T-helper 1 cell (primary cell): ENCODE measurements around the gene BRICD5.

Experiments used
- DNase-seq, 5 donors: peaks; one replicate each; pipeline ENCODE4 v3.0.0-alpha.2; 2012 to 2020

The BRICD5 gene

DNA sequence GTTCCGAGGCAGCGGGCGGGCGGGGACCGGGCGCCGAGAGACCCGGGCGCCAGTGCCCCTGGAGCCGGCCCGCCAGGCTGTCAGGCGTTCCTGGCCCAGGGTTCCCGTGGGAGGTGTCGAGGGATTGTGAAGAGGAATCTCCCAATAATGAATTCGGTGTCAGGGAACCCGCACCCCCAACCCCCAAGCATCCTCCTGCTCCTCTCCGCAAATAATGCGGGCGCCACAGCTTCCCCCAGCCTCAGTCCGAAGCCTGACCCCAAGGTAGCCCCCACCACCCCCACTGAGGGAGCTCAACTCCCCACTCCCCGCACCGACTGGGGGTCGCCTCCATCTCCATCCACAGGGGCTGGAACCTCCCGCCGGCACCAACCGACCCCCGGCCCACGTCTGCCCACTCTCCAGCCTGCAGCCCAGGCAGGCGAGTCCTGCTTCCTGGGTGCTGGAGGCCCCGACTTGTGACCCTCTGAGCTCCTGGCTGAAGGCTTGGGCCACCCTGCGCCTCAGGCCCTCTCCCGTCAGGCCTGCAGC is 13.6 kb downstream of the BRICD5 start:
- no peak for DNase-seq

DNA sequence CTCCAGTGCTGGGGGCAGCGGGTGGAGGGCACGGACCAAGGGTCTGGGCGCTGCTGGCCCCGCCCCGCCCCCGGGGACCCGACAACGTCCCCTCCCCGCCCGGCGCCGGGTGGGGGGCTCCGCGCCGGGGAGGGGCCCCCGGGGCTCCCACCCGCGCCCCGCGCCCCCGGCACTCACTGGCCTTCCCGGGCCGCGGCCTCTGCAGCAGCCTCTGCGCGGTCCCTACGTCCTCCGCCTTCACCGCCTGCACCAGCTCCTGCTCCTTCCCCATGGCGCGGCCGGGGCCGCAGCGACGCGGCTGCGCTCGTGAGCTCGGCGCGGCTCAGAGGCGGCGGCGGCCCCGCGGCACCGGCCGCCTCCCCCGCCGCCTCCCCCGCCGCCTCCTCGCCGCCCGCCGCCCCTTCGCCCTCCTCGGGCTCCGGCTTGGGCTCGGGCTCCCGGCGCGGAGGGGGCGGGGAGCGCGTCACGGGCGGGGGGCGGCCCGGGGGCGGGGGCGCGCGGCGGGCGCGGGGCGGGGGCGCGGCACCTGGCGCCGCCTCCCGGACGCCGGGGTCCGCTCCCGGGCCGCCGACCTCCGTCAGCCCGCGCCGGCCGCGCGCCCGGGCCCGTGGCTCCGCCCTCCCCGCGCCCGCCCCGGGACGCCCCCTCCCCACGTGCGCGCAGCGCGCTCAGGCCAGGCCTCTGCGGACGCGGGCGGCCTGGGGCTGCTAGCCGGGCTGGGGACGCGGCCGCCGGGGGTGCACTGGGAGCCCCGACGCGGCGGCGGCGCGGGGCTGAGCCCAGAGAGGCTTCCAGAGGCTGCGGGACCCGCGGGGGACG is 14.3 kb downstream of the BRICD5 start, which contains the start of gene CASKIN1:
Gene CASKIN1 (minus strand): TSS at position 444 of the 819 bp plus-strand sequence. CDS start 173 bp downstream, at position 271.
- DNase-seq, result no peak

DNA sequence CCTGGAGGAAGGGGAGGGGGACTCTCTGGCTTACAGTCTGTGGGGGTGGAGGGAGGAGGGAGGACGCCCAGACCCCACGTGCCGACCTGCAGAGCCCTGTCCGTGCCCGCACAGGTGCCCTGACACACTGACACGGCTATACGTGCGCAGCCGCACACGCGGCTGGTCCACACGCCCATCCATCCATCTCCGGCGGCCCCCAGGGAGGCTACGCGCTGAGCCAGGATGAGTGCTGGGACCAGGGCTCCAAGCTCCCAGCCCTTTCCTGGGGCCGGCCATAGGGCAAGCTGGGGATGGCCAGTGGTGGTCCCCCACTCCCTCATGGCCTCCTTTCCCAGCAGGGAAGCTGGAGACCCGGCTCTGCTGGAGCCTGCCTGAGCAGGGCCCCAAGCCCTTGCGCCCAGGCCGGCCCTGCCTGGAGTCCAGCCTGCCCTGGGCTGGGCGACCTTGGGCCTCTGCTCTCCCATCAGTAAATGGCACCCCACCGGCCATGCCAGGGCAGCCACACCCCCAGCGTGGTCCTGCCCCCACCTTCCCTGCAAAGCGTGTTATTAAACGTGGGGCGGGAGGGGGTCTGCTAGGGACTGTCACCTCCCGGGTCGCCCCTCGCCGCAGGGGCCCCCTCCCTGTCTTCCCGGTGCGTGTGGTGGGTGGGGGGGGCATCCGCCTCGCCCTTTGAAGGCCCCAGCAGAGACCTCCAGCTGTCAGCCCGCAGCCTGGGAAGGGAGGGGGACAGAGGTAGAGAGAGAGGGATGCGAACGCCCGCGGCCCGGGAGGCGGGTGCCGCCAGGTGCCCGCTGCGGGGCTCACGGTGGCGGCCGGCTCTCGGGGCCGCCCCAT is 15.1 kb downstream of the BRICD5 start:
- no peak for DNase-seq

DNA sequence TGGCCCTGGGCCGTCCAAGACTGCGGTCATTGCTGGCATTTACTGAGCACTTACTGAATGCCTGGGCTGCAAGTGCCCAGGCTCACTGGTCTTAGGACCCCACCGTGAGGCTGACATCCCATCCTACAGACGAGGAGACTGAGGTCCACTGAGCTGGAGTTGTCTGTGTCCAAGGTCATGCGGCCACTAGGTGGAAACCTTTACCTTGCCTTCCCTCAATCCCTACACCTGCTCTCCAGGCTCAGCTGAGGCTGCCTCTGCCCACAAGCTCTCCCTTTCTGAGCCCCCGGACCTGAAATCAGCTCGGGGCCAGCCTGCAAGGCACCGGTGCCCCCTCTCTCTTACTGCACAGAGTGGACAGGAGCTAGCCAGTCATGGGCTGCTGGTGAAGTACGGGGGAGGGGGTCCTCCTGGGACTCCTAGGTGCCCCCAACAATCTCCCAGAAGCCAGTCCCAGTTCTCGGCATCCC is 15.8 kb downstream of the BRICD5 start:
- peak in 3 of 5 donors; percentile 39 to 64 (median 45) for DNase-seq

DNA sequence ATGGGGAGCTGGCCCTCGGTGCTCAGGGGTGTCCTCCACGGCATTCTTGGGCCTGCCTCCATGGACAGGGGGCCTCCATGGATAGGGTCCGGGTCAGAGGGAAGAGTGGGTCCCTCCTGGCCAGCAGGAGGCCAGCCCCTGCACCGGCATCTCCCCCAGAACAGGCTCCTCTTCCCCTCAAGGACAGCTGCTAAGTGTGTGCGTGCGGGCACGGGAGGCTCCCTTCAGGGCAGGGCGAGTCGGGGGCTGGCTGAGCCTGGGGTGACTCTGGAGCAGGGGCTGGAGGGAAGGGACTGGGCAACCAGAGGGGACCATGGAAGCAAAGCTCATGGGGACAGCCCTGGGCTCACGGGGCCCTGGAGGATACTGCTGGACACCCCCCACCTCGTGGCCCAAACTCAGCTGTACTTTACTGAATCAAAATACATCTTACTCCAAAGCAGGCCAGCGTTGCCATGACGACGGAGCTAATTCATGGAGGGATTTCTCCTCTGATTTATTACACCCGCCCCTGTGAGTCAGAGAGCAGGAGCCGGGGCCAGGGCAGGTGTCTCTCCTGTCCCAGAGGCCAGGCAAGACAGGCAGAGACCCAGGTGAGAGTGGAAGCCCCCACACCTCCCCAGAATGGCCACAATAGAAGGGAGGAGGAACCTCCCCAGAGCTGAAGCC is 16.4 kb downstream of the BRICD5 start:
- DNase-seq, result no peak

DNA sequence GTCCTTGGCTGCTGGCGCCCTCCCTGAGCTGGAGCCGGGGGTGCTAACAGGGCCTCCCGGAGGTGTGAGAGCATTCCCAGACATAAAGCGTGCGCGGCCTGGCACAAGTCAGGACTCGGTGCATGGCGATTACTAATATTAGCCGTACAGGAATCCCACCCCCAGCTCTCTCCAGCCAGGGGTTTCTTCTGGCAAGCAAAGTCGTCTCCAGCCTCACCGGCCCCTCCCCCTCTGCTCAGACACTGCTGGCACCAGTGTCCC is 19.3 kb downstream of the BRICD5 start:
- no peak for DNase-seq

DNA sequence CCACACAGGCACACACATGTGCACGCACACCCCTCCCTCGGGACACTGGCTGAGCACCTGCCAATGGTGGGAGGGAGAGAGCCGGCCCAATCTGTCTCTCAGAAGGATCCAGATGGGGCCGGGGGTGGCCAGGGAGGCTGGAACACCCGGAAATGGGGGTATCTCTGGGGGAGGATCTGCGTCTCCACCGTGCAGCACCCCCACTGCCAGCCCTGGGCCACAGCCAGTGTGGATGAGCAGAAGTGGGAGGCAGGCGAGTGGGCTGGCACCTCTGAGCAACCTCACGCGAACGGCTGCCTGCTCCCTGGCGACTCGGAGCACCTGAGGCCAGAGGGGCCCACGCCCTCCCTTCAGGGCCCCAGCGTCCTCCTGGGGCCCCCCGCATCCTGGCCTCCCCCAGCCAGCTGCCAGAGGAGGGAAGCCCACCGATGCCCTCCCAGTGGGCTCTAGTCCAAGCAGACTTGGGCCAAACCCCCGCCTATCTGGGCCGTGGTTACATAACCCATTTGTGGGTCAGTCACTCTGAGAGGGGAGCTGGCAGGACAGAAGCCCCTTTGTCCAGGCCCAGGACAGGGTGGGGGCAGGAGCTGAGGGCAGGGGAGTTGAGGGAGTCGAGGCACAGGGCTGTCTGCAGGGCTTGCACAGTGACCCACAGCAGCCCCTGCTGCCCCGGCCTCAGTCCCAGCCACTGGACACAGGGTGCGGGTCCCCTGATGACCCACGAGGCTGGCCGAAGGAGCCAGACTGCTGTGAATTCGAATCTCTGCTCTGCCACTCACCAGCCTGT is 19.8 kb downstream of the BRICD5 start:
- DNase-seq, result no peak

DNA sequence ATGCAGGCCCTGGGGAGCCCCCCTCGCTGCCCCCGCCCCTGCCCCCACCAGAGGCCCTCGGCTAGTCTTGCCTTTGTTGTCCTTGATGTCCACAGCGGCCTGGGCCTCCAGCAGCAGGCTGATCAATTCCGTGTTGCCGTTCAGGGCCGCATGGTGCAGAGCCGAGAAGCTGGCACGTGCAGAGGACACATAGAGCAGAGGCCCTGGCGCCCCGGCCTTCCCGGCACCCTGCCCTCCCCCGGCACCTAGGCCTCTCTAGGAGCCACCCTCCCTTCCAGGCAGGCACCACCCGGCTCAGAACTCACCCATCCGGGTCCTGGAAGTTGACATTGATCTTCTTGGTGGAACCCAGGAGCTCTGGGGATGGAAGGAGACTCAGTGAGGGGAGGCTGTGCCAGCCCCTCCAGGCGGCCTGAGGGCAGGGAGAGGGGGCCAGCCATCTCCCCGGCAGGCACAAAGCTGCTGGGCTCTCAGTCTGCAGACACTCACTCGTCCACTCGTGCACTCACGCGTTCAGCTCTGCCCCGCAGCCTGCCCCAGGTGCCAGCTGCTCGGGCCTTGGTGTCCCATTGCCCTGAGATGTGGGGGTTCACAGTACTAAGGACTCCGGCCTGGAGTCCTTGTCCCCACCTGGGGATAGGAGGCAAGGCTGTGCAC is 20.5 kb downstream of the BRICD5 start:
- no peak for DNase-seq

DNA sequence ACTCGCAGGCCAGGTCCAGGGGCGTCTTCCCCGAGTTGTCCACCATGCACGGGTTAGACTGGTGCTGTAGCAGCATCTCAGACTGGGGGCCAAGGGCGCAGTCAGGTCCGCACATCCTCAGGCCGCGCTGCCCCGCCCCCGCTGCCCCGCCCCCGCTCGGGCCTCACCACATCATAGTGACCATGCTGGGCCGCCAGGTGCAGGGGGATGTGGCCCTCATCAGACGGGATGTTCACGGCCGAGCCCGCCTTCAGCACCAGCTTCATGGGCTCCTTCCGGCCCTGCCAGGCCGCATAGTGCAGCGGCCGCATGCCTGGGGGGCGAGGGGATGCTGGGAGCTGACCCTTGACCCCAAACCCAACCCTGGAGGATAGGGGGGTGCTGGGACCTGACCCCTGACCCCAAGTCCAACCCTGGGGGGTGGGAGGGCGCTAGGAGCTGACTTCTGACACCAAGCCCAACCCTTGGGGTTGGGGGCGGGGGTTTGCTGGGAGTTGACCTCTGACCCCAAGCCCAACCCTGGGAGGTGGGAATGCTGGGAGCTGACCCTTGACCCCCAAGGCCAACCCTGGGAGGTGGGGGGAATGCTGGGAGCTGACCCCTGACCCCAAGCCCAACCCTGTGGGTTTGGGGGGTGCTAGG is 21.3 kb downstream of the BRICD5 start:
- no peak for DNase-seq

DNA sequence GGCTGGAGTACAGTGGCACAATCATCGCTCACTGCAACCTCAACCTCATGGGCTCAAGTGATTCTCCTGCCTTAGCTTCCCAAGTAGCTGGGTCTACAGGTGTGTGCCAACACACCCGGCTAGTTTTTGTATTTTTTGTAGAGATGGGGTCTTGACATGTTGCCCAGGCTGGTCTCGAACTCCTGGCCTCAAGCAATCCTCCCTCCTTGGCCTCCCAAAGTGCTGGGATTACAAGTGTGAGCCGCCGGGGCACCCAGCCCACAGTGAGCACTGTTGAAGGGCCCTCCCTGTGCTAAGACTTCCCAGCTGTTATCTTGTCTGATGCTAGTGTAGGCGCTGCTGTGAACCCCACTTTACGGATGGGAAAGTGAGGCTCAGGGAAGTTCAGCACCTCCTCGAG is 22.3 kb downstream of the BRICD5 start:
- DNase-seq, result no peak

DNA sequence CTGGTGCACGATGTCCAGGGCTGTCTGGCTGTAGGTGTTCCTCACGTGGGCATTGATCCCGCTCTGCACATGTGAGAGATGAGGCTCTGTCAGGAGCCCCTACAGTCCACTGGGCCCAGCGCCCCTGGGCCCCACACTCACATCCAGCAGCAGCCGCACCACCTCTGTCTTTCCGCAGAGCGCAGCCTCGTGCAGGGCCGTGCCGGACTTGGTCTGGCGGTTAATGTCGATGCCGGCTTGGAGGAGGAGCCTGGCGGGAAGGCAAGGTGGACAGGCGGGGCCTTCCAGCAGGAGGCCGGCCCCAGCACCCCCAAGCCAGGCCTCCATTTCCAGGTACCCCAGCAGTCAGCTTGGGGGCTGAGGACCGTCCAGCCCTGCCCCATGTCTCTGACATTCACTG is 23.5 kb downstream of the BRICD5 start:
- no peak for DNase-seq

DNA sequence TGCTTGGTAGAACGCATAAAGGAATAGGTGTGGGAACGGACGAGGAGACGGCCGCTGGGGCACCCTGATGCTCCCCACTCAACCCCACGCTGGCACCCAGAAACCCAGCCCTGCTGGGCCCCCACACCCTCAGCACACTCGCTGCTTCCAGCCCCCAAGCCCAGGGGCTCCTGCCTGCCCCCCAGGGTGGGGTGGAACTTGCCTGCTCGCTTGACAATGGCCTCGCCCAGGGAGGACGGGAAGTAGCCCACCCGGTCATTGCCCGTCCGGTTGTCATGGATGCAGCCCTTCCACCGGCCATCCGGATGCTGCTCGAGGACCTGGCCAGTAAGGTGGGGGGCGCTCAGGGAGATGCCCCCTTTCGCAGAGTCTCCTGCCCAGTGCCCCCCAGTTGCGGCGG is 24.2 kb downstream of the BRICD5 start:
- DNase-seq, result no peak

DNA sequence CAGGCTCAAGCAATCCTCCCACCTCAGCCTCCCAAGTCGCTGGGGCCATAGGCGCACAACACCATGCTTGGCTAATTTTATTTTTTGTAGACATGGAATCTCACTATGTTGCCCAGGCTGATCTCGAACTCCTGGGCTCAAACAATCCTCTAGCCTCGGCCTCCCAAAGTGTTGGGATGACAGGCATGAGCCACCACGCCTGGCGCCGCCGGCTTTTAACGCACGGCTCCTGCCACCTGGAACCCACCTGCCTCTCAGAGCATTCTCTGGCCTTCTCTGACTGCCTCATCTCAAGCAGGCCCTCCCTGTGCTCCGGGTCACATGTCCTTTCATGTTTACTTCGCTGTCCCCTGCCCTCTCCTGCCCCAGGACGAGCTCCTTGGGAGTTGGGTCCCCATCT is 24.6 kb downstream of the BRICD5 start:
- DNase-seq, result no peak

DNA sequence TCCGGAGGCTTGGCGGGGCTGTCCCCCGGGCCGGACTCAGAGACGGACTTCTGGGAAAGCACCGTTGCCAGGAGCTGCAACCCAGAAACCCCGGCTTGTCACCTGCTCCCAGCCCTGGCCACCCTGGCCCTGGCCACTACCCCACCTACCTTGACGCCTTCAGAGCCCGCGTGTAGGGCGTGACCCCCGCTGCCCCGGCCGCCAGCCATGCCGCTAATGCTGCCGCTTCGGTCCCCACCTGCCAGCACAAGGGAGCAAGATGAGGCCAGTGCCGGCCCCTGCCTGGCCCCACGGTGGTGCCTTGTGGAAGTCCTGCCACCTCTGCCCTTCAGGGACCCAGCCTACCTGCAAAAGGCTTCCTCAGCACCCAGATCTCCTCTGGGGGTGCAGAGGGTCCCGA is 25.7 kb downstream of the BRICD5 start:
- no peak for DNase-seq

DNA sequence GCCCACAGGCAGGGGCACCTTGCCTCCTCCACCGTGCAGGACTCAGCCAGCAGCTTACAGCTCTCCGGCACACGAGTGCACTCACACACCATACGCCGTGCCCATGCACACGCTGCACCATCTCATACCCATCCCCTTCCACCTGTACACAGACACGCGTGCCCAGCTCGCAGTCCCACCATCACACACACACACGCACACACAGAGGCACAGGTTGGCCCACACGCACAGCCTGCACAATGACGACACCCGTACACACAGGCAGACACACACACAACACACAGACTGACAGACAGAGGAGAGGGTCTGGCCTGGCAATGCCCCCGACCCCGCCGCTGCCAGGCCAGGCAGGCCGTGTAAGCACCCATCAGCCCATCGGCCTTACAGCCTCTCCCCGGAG is 26.3 kb downstream of the BRICD5 start:
- DNase-seq, result no peak

DNA sequence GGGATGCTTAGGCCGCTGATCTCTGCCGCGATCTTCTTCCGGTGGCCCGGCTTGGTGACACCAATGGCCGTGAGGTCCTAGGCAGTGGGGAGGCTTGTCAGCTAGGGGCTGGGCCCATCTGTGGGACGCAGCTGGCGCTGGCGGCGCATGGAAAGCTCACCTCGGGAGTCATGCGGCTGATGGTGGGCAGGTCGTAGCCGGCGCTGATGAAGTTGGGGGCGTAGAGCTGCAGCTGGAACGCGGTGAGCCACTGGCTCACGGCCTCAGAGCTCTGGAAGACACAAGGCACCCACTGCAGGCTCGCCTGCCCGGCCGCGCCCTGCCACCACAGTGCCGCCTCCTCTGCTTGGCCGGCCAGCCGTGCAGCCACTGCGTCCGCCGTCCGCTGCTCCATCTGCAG is 27.0 kb downstream of the BRICD5 start:
- DNase-seq, result no peak

DNA sequence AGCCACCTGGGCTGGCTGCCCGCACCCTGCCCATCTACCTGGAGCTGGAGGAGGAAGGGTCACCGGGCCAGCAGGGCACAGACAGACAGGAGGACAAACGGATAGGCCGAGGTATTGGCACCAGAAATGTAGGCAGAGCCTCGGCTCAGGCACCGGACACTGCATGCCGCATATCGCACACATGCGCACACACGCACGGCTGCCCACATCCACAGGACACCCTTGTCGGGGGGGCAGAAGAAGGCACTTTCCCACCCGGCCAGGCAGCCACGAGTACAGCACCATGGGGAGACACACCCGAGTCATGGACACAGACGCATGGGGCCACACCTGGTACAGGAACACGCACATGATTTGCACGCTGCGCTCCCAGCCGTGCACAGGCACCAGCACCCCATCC is 28.7 kb downstream of the BRICD5 start:
- DNase-seq, result no peak

DNA sequence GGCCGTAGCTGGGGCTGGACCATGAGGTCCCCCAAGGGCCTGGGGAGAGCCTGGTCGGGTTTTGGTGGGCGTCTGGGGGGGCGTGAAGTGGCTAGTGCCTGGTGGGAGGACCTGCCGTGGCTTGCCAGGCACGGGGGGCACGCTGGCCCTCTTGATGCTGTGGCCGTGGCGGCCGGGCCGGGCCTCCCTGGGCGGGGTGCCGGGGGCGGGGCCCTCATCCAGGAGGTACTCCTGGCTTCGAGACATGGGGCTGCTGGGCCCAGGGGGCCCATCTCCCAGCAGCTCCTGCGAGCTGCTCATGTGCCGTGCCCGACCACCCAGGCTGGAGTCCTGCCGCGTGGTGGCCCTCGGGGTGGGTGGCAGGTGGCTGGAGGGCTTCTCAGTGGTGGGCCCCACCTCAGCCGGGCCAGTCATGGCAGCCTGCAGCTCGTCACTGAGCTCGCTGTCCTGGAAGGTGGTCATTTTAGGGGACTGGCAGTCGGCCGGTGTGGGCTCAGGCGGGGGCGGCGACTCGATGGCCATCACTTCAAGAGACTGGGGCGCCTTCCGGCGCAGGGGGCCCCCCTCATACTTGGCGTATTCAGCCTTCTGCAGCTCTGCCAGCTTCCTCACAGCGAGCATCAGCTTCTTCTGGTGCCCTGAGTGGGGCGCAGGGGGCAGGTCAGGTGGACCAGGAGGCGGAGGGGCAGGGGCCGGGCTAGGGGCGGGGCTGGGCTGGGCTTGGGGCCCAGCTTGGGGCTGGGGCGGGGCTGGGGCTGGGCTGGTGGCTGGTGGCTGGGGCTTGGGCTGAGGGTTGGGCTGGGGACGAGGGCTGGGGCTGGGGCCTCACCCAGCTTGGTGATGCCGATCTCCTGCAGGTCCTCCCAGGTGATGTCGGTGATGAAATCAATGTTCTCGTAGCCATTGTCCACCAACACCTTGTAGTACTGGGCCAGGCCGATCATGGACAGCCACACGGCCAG is 29.4 kb downstream of the BRICD5 start:
- no peak for DNase-seq

DNA sequence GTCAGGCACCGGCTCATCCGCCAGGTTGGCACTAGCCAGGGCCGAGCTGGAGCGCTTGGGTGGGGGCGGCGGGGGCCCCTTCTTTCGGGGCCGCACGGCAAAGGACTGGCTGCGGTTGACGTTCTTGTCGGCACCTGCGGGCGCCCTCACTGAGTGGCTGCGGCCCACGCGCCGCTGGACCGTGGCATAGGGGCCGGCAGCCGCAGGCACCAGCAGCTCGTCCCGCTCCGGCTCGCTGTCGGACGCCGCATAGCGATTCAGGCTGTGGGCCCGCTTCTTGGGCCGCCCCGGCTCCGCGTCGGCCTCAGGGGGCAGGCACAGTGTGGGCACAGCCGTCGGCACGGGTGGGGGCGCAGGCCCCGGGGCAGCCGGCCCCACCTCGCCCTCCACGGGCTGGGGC is 30.2 kb downstream of the BRICD5 start:
- DNase-seq, result no peak

DNA sequence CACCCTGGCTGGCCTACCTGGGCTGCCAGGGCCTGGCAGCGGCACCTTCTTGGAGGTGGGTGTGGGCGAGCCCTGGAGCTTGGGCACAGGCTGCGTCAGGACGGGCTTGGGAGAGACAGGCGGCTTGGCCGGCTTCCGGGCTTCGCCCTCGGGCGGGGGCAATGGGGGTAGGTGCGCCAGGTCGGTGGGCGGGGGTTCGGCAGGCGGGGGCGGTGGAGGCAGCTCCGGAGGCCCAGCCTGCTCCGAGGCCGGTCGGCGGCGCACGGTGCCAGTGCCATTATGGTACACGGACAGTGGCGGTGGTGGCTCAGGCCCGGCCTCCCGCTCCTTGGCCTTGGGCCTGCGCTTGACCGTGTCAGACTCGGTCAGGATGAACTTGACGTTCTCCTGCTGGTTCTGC is 31.1 kb downstream of the BRICD5 start:
- no peak for DNase-seq
